D721Med (cell line): ENCODE data around the gene GTF3C2.

Source experiments
- DNase-seq: peaks from one replicate; pipeline ENCODE4 v3.0.0; 2011; ENCODE audit warnings: low spot score; ENCODE audit not compliant: insufficient read length
- FAIRE-seq: peaks from 2 replicates; lab custom pipeline; 2011; peaks lifted over from hg19 to GRCh38; lab: Jason Lieb, UNC
- CTCF ChIP-seq: IDR thresholded peaks from 2 replicates; pipeline ENCODE4 v1.5.1; 2012; ENCODE audit warnings: mild to moderate bottlenecking, control low read depth; ENCODE audit not compliant: insufficient read depth; ENCODE audit errors: missing control alignments

GTF3C2 gene

DNA sequence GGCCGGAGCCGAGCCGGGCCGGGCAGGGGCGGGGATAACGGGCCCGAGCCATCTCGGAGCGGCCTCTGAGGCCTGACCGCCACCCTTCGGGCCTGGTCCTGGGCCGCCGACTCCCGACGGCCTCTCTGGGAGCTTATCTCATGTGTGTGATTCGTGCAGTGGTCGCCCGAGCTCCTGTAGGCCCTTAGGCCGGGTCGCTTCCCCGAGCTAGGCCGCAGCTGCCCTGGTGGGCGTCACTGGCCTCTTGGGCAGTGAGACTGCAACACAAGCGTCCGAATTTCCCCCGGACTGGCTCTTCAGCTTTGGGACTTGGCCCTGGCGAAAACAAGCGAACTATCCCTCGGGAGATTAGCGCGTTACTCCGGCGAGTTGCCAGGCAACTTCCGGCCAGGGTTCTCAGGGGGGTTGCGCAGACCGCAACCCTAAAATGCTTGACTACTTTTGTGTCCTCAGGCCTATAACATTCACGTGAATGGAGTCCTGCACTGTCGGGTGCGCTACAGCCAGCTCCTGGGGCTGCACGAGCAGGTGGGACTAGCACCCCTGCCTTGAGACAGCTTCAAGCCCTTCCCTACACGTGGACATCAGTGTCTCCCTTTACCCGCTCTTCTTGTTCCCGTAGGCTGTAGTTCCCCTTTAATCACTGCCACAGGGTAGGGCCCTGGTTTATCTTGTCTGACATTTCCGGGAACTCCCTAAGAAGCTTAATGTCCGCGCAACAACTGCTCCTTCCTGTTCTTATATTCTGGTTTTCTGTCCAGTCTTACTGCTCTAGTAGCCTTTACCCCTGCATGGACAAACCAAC is 14.5 kb upstream of the GTF3C2 start:
- no peak for DNase-seq
- no peak for FAIRE-seq
- no peak for TF ChIP-seq CTCF

DNA sequence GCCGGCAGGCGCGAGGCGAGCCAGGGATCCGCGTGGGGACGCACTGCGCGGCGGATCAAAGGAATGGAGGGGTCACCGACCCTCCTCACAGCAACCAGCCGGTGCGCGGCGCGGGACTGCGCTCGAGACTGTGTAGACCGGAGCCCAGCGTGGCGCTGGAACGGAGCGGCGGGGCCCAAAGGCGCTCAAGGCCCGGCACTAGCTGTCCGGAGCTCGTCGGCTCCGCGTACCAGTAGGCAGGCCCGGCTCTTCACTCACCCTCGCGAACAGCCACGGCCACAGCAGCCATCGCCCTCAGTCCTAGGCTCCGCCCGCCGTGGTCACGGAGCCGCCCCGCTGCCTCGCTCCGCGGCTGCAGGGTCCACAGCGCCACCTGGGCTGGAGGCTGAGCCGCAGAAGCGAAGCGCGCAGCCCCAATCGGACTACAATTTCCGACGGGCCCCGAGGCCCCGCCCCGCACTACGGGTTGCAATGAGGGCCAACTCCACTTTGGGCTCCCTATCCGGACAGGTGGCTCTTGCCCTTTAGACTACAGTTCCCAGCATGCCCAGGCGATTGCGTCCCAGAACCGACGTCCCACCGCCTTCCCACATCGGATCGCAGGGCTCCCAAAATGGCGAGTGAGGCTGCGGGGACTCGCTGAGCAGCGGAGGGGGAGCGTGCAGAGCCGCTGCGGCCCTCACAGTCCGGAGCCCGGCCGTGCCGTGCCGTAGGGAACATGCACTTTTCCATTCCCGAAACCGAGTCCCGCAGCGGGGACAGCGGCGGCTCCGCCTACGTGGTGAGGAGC is 13.7 kb upstream of the GTF3C2 start, which contains the start of the genes EIF2B4 and SNX17:
TSS of gene EIF2B4 (minus strand) at position 313 of the 790 bp plus-strand sequence. CDS start at position 289, 24 bp downstream.
TSS of gene SNX17 (plus strand) at position 591 of the 790 bp plus-strand sequence. CDS start at position 719, 128 bp downstream.
- TF ChIP-seq CTCF = peak; percentile 85
- no peak for FAIRE-seq
- DNase-seq = peak; percentile 77

GRCh38 chr2:27369471-27370025 is 13.0 kb upstream of the GTF3C2 start:
- TF ChIP-seq CTCF = no peak
- no peak for FAIRE-seq
- DNase-seq = no peak

DNA sequence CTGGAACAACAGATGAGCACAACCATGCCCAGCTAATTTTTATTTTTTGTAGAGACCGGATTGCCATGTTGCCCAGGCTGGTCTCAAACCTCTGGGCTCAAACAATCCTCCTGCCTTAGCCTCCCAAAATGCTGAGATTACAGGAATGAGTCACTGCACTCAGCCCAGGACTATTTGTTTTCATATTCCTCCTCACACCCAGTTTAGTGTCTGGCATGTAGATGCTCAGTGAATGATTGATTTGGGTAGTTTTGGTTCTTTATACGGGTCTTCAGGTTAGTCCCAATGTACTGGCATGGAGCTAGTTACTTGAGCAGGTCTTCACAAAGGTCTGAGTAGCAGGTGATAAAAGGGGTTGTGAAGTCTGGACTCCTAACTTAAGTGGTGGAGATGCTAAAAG is 7.4 kb upstream of the GTF3C2 start:
- no peak for TF ChIP-seq CTCF
- no peak for FAIRE-seq

DNA sequence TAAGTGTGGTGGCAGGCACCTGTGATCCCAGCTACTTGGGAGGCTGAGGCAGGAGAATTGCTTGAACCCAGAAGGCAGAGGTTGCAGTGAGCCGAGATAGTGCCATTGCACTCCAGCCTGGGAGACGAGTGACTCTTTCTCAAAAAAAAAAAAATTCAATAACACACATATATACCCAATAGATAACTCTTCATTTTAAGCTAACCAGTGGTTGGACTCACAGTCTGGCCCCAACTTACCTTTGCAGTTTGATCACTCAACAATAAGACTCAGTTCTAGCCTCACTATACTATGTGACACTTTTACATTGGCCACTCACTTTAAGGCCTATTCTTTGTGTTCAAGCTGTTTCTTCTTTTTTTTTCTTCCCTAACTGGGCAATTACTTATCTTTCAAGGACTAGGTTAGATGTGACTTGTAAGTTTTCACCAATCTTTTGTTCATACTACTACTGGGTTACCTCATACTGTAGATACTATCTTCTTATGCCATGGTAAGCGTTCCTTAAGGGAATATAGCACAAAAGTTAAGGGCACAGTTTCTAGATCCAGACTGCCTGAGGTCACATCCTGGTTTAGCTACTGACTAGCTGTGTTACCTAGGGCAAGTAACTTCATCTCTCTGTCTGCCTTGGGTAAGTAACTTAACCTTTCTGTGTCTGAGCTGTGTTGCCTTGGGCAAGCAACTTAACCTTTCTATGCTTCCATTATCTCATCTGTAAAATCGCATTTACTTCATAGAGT is 6.3 kb upstream of the GTF3C2 start:
- DNase-seq (no peak), FAIRE-seq (no peak)

More for the DNA sequence above, 7.4 kb upstream of the GTF3C2 start:
- no peak for DNase-seq

More for the DNA sequence above, 6.3 kb upstream of the GTF3C2 start:
- TF ChIP-seq CTCF = no peak
